Measurements from ENCODE around the gene HOXA6.
A peak's percentile ranks its signal among the peaks of the same experiment; 100 is the strongest.

Gene HOXA6

GRCh38 chr7:27187475-27188385, 40.2 kb upstream of the HOXA6 start:
- no peak for DNase-seq (ENCODE audit: low read depth)
- no peak for TF ChIP-seq CTCF (conservative IDR thresholded peaks at IDR 0.05; ENCODE audit: control insufficient read depth, insufficient read depth, low read depth, low read length)
- no peak overlapping the region for H3K4me3 ChIP-seq (ENCODE audit: control insufficient read depth, low read depth, low read length)

- no peak for TF ChIP-seq CTCF (conservative IDR thresholded peaks at IDR 0.05; ENCODE audit: control insufficient read depth, insufficient read depth, low read depth, low read length)
- no peak overlapping the region for H3K4me3 ChIP-seq (ENCODE audit: control insufficient read depth, low read depth, low read length)
- DNase-seq (ENCODE audit: low read depth), result no peak
These were observed 39.3 kb upstream of the HOXA6 start for GRCh38 chr7:27186668-27187474.

- DNase-seq (ENCODE audit: low read depth), result no peak
- no peak overlapping the region for H3K4me3 ChIP-seq (ENCODE audit: control insufficient read depth, low read depth, low read length)
- no peak for TF ChIP-seq CTCF (conservative IDR thresholded peaks at IDR 0.05; ENCODE audit: control insufficient read depth, insufficient read depth, low read depth, low read length)
These were observed 38.5 kb upstream of the HOXA6 start for GRCh38 chr7:27185854-27186667.

GRCh38 chr7:27185013-27185853, 37.7 kb upstream of the HOXA6 start, which contains the start of gene HOXA11:
HOXA11 (minus strand) TSS chr7:27185232; CDS start chr7:27185144, 88 bp downstream.
- peak; percentile 77 for DNase-seq (ENCODE audit: low read depth)
- peak within 1 kb of the TSS; percentile 53 for H3K4me3 ChIP-seq (ENCODE audit: control insufficient read depth, low read depth, low read length)
- TF ChIP-seq CTCF (conservative IDR thresholded peaks at IDR 0.05; ENCODE audit: control insufficient read depth, insufficient read depth, low read depth, low read length), result no peak

GRCh38 chr7:27184337-27185012, 36.9 kb upstream of the HOXA6 start:
- peak; percentile 44 for DNase-seq (ENCODE audit: low read depth)
- peak overlapping the region; percentile 53 for H3K4me3 ChIP-seq (ENCODE audit: control insufficient read depth, low read depth, low read length)
- TF ChIP-seq CTCF (conservative IDR thresholded peaks at IDR 0.05; ENCODE audit: control insufficient read depth, insufficient read depth, low read depth, low read length), result no peak
